Hepatocyte (in vitro differentiated cells): ENCODE measurements around the gene MAPKAP1. TPM values are rescaled to one million over a fixed set of nuclear protein-coding genes. Genes with fewer than 3 reads are reported as not detected.

Experiments
- DNase-seq: peaks from one replicate; pipeline ENCODE4 v3.0.0-alpha.2; 2016; ENCODE audit warnings: low spot score
- H2AFZ ChIP-seq: fragments of 200-600 bp; sonication (generic); 2 replicates; pipeline ENCODE4 v1.6.0; 2016; ENCODE audit warnings: antibody characterized with exemption, mild to moderate bottlenecking
- H3K27ac ChIP-seq: fragments of 200-600 bp; sonication (generic); 2 replicates; pipeline ENCODE4 v1.5.1; 2016; ENCODE audit warnings: mild to moderate bottlenecking
- H3K27me3 ChIP-seq: fragments of 200-600 bp; sonication (generic); 2 replicates; pipeline ENCODE4 v1.6.1; 2016
- H3K36me3 ChIP-seq: fragments of 200-600 bp; sonication (generic); replicated peaks from 2 replicates; pipeline ENCODE4 v1.5.1; 2016; ENCODE audit warnings: low read depth; ENCODE audit not compliant: insufficient read depth
- H3K4me1 ChIP-seq: fragments of 200-600 bp; sonication (generic); 2 replicates; pipeline ENCODE4 v1.5.1; 2016; ENCODE audit warnings: mild to moderate bottlenecking, moderate library complexity; ENCODE audit not compliant: insufficient read depth
- H3K4me2 ChIP-seq: fragments of 200-600 bp; sonication (generic); 2 replicates; pipeline ENCODE4 v1.6.0; 2016
- H3K4me3 ChIP-seq: fragments of 200-600 bp; sonication (generic); 2 replicates; pipeline ENCODE4 v1.5.1; 2016; ENCODE audit warnings: mild to moderate bottlenecking
- H3K79me2 ChIP-seq: fragments of 200-600 bp; sonication (generic); 2 replicates; pipeline ENCODE4 v1.6.0; 2017; ENCODE audit warnings: mild to moderate bottlenecking
- H3K9me2 ChIP-seq: fragments of 200-600 bp; sonication (generic); replicated peaks from 2 replicates; pipeline ENCODE4 v1.6.0; 2017; ENCODE audit warnings: mild to moderate bottlenecking; ENCODE audit not compliant: insufficient read depth
- H3K9me3 ChIP-seq: fragments of 200-600 bp; sonication (generic); 2 replicates; pipeline ENCODE4 v1.5.1; 2016; ENCODE audit warnings: low read depth, mild to moderate bottlenecking
- H4K20me1 ChIP-seq: fragments of 200-600 bp; sonication (generic); 2 replicates; pipeline ENCODE4 v1.6.0; 2016; ENCODE audit warnings: mild to moderate bottlenecking; ENCODE audit not compliant: insufficient read depth, poor library complexity, severe bottlenecking
- CTCF ChIP-seq: fragments of 200-600 bp; sonication (generic); IDR thresholded peaks from 2 replicates; pipeline ENCODE4 v1.5.1; 2016; ENCODE audit warnings: antibody characterized with exemption, mild to moderate bottlenecking; ENCODE audit not compliant: poor library complexity
- EZH2 ChIP-seq: fragments of 200-600 bp; sonication (generic); IDR thresholded peaks from 2 replicates; pipeline ENCODE4 v1.6.1; 2016; ENCODE audit warnings: antibody characterized with exemption, mild to moderate bottlenecking, borderline replicate concordance
- EZH2phosphoT487 ChIP-seq: fragments of 200-600 bp; sonication (generic); IDR thresholded peaks from one replicate; pipeline ENCODE4 v1.6.1; 2018; ENCODE audit warnings: antibody characterized with exemption, mild to moderate bottlenecking, low read depth, moderate library complexity; ENCODE audit not compliant: unreplicated experiment, severe bottlenecking
- WGBS: methylation state at CpG from one replicate; pipeline ENCODE4 v1.1.6; 2016; ENCODE audit warnings: low lambda C conversion rate; ENCODE audit errors: missing lambda C conversion rate; 5-methylcytosine and 5-hydroxymethylcytosine counted together
- polyA plus RNA-seq: library from polyadenylated mRNA; unstranded; fragments of >200 nt; fragmentation: Nextera tagmentation; extraction: Ambion mirVana; gene quantifications from 2 replicates; pipeline ENCODE4 v1.2.1, GENCODE V29; 2016
- total RNA-seq: library from RNA; depleted of rRNA; stranded (reverse); fragments of >200 nt; gene quantifications from 2 replicates; pipeline ENCODE4 v1.2.3, GENCODE V29; 2014

The MAPKAP1 gene
- total and polyA plus RNA-seq, 2 experiments from 2014 or later, result 74.5 to 79.4 TPM

DNA sequence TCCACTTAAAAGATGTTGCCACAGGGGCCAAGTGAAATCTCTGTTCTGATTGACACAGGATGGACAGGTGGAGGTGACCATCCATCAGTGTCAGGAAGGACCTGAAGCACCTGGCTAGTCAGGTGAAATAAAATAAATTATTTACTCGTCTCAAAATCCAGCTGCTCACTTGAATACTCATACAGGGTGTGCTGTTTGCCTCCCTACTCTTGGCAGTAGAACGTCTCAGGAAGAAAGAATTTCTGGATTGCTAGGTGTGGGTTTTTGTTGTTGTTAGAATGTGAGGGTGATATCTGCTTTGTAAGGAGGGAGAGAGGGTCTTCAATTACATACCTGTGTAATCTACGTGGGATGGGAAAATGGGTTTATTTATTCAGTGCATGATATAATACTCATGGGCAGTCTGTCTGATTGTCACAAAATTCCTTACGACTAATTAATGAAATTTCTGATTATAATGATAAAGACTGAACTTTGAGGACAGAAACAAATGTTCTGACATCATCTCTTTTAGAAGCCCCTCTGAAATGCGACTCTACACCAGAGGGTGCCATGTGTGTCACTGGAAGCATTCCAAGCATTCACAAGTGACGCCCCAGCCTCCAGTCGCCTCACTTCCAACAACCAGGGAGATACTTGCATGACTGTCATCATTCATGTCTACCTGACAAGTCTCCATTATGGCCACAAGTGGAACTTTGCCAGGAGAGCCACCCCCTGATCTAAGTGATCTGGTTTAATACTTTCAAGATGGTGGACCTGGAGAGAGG lies 227.0 kb downstream of the MAPKAP1 start:
- Histone ChIP-seq H2AFZ (no peak overlapping the region), H3K9me3 (no peaks in the 10 kb centered on the region), H3K4me2 (no peak overlapping the region), H3K4me3 (no peak overlapping the region), H3K9me2 (no peaks in the 10 kb centered on the region), H3K79me2 (no peaks in the 10 kb centered on the region), H3K36me3 (no peaks in the 10 kb centered on the region), H4K20me1 (no peaks in the 10 kb centered on the region), H3K27ac (no peak overlapping the region), H3K4me1 (peaks cover 9% of the 10 kb centered on the region), H3K27me3 (no peaks in the 10 kb centered on the region)
- 91% methylated on average over 7 of the region's 7 CpGs for WGBS
- DNase-seq, result no peak
- TF ChIP-seq EZH2 (no peak), EZH2phosphoT487 (no peak), CTCF (no peak)

DNA sequence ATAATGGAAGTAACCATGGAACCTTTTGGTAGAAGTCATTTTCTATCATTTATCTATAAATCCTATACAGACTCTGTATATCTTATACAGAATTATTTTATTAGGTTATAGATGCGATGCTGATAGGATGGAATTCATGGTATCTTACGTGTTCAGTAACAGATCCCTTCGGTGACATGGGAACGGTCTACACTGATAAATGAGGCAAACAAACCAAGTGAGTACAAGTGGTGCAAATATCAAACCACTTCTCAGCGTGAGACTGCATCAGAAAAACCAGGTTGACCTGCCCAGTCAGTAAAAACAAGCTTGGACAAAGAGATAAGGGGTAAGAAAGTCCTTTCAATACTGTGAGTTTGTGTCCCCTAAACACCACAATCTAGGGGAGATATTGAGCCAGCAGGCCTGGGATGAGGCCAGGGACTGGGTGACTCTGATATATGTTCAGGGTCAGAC lies 229.9 kb downstream of the MAPKAP1 start:
- WGBS, result 81% methylated on average over 5 of the region's 5 CpGs
- Histone ChIP-seq H3K27me3 (no peaks in the 10 kb centered on the region), H3K36me3 (no peaks in the 10 kb centered on the region), H3K9me2 (no peaks in the 10 kb centered on the region), H4K20me1 (no peaks in the 10 kb centered on the region), H3K4me3 (no peak overlapping the region), H3K79me2 (no peaks in the 10 kb centered on the region), H2AFZ (no peak overlapping the region), H3K27ac (peak overlapping the region; percentile 44), H3K4me1 (peaks cover 20% of the 10 kb centered on the region), H3K9me3 (no peaks in the 10 kb centered on the region), H3K4me2 (no peak overlapping the region)
- DNase-seq, result no peak
- no peak for TF ChIP-seq EZH2
- no peak for TF ChIP-seq CTCF
- TF ChIP-seq EZH2phosphoT487, result no peak

- WGBS, result 50% methylated on average over 6 of the region's 6 CpGs
Measured at GRCh38 chr9:125476645-125477044, 230.4 kb downstream of the MAPKAP1 start.

GRCh38 chr9:125475385-125475784 lies 231.6 kb downstream of the MAPKAP1 start:
- no peak for DNase-seq
- H3K27me3 ChIP-seq, result no peaks in the 10 kb centered on the region
- H3K4me1 ChIP-seq, result peaks cover 20% of the 10 kb centered on the region
- no peaks in the 10 kb centered on the region for H3K9me2 ChIP-seq
- TF ChIP-seq EZH2, result no peak
- TF ChIP-seq EZH2phosphoT487, result no peak
- TF ChIP-seq CTCF, result no peak
- H3K4me2 ChIP-seq, result no peak overlapping the region
- no peaks in the 10 kb centered on the region for H3K36me3 ChIP-seq
- H4K20me1 ChIP-seq, result peaks cover 3% of the 10 kb centered on the region
- no peak overlapping the region for H3K27ac ChIP-seq
- H3K4me3 ChIP-seq, result no peak overlapping the region
- no peaks in the 10 kb centered on the region for H3K79me2 ChIP-seq
- H2AFZ ChIP-seq, result no peak overlapping the region
- no peaks in the 10 kb centered on the region for H3K9me3 ChIP-seq
- WGBS, result 86% methylated on average over 6 of the region's 6 CpGs

More at GRCh38 chr9:125476645-125477044, 230.4 kb downstream of the MAPKAP1 start:
- no peaks in the 10 kb centered on the region for H3K27me3 ChIP-seq
- H3K4me3 ChIP-seq, result no peak overlapping the region
- H3K27ac ChIP-seq, result peak overlapping the region; percentile 44
- peaks cover 3% of the 10 kb centered on the region for H4K20me1 ChIP-seq
- no peaks in the 10 kb centered on the region for H3K9me2 ChIP-seq
- peak; percentile 23 for DNase-seq
- no peak overlapping the region for H3K4me2 ChIP-seq
- peaks cover 20% of the 10 kb centered on the region for H3K4me1 ChIP-seq
- TF ChIP-seq EZH2phosphoT487 (no peak), EZH2 (no peak)
- no peaks in the 10 kb centered on the region for H3K79me2 ChIP-seq
- H2AFZ ChIP-seq, result no peak overlapping the region
- no peaks in the 10 kb centered on the region for H3K36me3 ChIP-seq
- H3K9me3 ChIP-seq, result no peaks in the 10 kb centered on the region
